HG02938 (cell line): ENCODE results near the gene ANKRD35.

ENCODE experiments used
- ATAC-seq: cut with Tn5 transposase; IDR thresholded peaks from one replicate; pipeline ENCODE4 v1.9.1; 2021; ENCODE audit warnings: mild to moderate bottlenecking, moderate library complexity; ENCODE audit not compliant: unreplicated experiment

ANKRD35 gene

GRCh38 chr1:145897969-145898368 is 12.3 kb upstream of the ANKRD35 start:
- ATAC-seq: no peak

GRCh38 chr1:145895471-145895870 is 9.8 kb upstream of the ANKRD35 start:
- ATAC-seq: no peak

- no peak for ATAC-seq
These were observed 7.8 kb upstream of the ANKRD35 start for GRCh38 chr1:145893306-145894055.

- no peak for ATAC-seq
These were observed 6.9 kb upstream of the ANKRD35 start for GRCh38 chr1:145892486-145893087.

GRCh38 chr1:145891587-145892485 is 6.2 kb upstream of the ANKRD35 start:
- no peak for ATAC-seq

GRCh38 chr1:145891143-145891542 is 5.5 kb upstream of the ANKRD35 start:
- no peak for ATAC-seq

GRCh38 chr1:145889722-145890121 is 4.1 kb upstream of the ANKRD35 start:
- no peak for ATAC-seq

GRCh38 chr1:145887631-145888030 is 2.0 kb upstream of the ANKRD35 start:
- no peak for ATAC-seq

- ATAC-seq: no peak
These were observed 1.1 kb upstream of the ANKRD35 start for GRCh38 chr1:145886816-145887215.

- no peak for ATAC-seq
These were observed 724 bp upstream of the ANKRD35 start for GRCh38 chr1:145886390-145886789.

GRCh38 chr1:145884675-145885074 is 991 bp downstream of the ANKRD35 start:
- ATAC-seq: no peak

GRCh38 chr1:145879775-145880174 is 5.9 kb downstream of the ANKRD35 start:
- no peak for ATAC-seq

GRCh38 chr1:145878724-145879123 is 6.9 kb downstream of the ANKRD35 start:
- no peak for ATAC-seq

- ATAC-seq: no peak
These were observed 7.7 kb downstream of the ANKRD35 start for GRCh38 chr1:145877923-145878486.

- no peak for ATAC-seq
These were observed 11.0 kb downstream of the ANKRD35 start for GRCh38 chr1:145874646-145875045.

- no peak for ATAC-seq
These were observed 13.4 kb downstream of the ANKRD35 start for GRCh38 chr1:145871994-145872924.

GRCh38 chr1:145868232-145868631 is 17.4 kb downstream of the ANKRD35 start:
- ATAC-seq: no peak

- ATAC-seq: no peak
These were observed 22.2 kb downstream of the ANKRD35 start for GRCh38 chr1:145863282-145864018.

GRCh38 chr1:145859491-145860023 is 26.1 kb downstream of the ANKRD35 start:
- ATAC-seq: peak; percentile 54
